ENCODE results near the gene SNX9.

The SNX9 gene

GRCh38 chr6:157813750-157814455 lies 9.1 kb upstream of the SNX9 start:
- ChIA-PET CTCF (no interaction called here), POLR2A (no interaction called here)
- no peak overlapping the region for H3K4me3 ChIP-seq (ENCODE audit: low read depth, low read length)
- DNase-seq (ENCODE audit: low read depth, low spot score): peak; percentile 47
- no peak for TF ChIP-seq CTCF (IDR thresholded peaks at IDR 0.05; ENCODE audit: insufficient read depth, low read length, missing control alignments)

GRCh38 chr6:157814883-157815282 lies 8.2 kb upstream of the SNX9 start:
- DNase-seq (ENCODE audit: low read depth, low spot score): no peak
- no peak for TF ChIP-seq CTCF (IDR thresholded peaks at IDR 0.05; ENCODE audit: insufficient read depth, low read length, missing control alignments)
- no peak overlapping the region for H3K4me3 ChIP-seq (ENCODE audit: low read depth, low read length)
- ChIA-PET CTCF (no interaction called here), POLR2A (no interaction called here)

GRCh38 chr6:157821342-157822033 lies 1.6 kb upstream of the SNX9 start:
- CTCF ChIA-PET: interaction anchor here (1.4 kb wide), 1 partner anchor 65 kb away, joined by 7 read pairs; no protein-coding TSS in a partner anchor
- no peak for DNase-seq (ENCODE audit: low read depth, low spot score)
- no peak overlapping the region for H3K4me3 ChIP-seq (ENCODE audit: low read depth, low read length)
- no peak for TF ChIP-seq CTCF (IDR thresholded peaks at IDR 0.05; ENCODE audit: insufficient read depth, low read length, missing control alignments)
- POLR2A ChIA-PET: no interaction called here

- CTCF ChIA-PET: interaction anchor here (1.0 to 1.4 kb wide), 2 partner anchors 14 to 66 kb away, joined by 4 to 7 read pairs; no protein-coding TSS in a partner anchor
- no peak for DNase-seq (ENCODE audit: low read depth, low spot score)
- TF ChIP-seq CTCF (IDR thresholded peaks at IDR 0.05; ENCODE audit: insufficient read depth, low read length, missing control alignments): no peak
Observed at GRCh38 chr6:157822245-157823000, 623 bp upstream of the SNX9 start.

GRCh38 chr6:157823528-157824370 lies 703 bp downstream of the SNX9 start:
- no peak for DNase-seq (ENCODE audit: low read depth, low spot score)
- no peak for TF ChIP-seq CTCF (IDR thresholded peaks at IDR 0.05; ENCODE audit: insufficient read depth, low read length, missing control alignments)
- H3K4me3 ChIP-seq (ENCODE audit: low read depth, low read length): peak overlapping the region; percentile 79
- CTCF ChIA-PET: interaction anchor here (0.6 kb wide), 1 partner anchor 10 kb away, joined by 3 read pairs; no protein-coding TSS in a partner anchor
- POLR2A ChIA-PET: no interaction called here

More at GRCh38 chr6:157822245-157823000, 623 bp upstream of the SNX9 start:
- peak overlapping the region; percentile 79 for H3K4me3 ChIP-seq (ENCODE audit: low read depth, low read length)
- POLR2A ChIA-PET: no interaction called here

Data from AG04449 (cell line).